DOHH2 (cell line): ENCODE measurements around the gene PKM.

ENCODE experiments used
- CTCF ChIP-seq: fragments of 200-600 bp; sonication (generic); IDR thresholded peaks from one replicate; pipeline ENCODE4 v1.5.1; 2014; ENCODE audit warnings: antibody characterized with exemption, mild to moderate bottlenecking, low read depth, low read length; ENCODE audit not compliant: poor library complexity, severe bottlenecking
- EZH2phosphoT487 ChIP-seq: fragments of 200-600 bp; sonication (generic); IDR thresholded peaks from 2 replicates; pipeline ENCODE4 v1.6.1; 2017; ENCODE audit warnings: borderline replicate concordance, mild to moderate bottlenecking, antibody characterized with exemption, low read length, moderate library complexity, mixed read lengths

GRCh38 chr15:72222393-72222792 lies 8.6 kb downstream of the PKM start:
- TF ChIP-seq CTCF (no peak), EZH2phosphoT487 (no peak)
